Measurements from ENCODE around the gene HOXA13.

DNA sequence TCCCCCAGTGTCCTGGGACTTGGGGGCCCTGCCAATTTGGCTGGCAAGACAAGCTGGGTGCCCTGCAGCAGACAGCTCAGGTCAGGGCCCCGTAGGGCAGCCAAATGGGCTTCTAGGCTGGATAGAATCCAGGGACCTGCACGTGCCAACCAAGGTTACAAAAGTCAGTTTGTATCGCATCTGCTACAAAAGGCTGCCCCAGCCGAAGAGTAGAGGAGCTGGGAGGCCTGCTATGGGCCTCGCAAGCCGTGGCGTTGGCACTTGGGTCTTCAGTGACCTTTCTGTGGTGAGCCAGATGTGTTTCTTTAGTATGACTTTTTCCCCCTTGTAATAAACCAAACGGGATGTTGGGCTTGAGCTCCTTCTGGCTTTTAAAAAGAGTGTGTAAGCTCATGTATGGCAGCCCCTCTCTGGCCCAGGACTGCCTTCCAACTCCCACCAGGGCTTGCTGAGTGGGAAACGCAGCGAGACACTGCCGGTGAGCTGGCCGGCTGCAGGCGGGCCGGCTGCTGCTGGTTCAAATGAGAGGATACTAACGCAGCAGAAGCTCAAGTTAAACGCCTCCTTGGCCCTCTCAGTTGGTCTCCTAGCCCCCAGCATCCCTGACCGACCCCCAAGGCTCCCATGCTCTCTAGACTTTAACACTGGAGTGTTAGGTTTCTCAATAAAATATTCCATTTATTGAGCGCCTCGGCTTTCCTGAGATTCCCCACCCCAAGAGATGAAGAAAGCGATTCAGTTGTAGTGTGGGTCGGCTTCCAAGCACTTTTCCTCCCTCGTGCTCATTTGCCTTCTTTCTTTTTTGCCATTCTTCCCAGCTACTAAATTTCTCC lies 22.7 kb downstream of the HOXA13 start:
- TF ChIP-seq CTCF (optimal IDR thresholded peaks at IDR 0.05 in 1 of 3, IDR thresholded peaks at IDR 0.05 in 1 of 3, conservative IDR thresholded peaks at IDR 0.05 in 1 of 3; ENCODE audit: extremely low read depth in 1 of 3, insufficient read depth in 2 of 3, low read length in 3 of 3) (no peak), EZH2 (IDR thresholded peaks at IDR 0.05; ENCODE audit: low read length) (no peak)

Data from keratinocyte (primary cell).